ENCODE data around the gene E2F2. TPM values are rescaled to one million over a fixed set of nuclear protein-coding genes. Genes with fewer than 3 reads are reported as not detected.
"Not testable (repeated sequence)": the region's sequence is repeated elsewhere in the genome, so short reads cannot be mapped to it uniquely, and the experiment has no call there.

Gene E2F2
- polyA plus RNA-seq, 4 donors: 4.2 to 6.1 (median 5.0) TPM

- no peak for DNase-seq (ENCODE audit: low read depth in 4 of 4, low spot score in 2 of 4)
Measured at GRCh38 chr1:23527366-23527765, 3.7 kb downstream of the E2F2 start.

DNA sequence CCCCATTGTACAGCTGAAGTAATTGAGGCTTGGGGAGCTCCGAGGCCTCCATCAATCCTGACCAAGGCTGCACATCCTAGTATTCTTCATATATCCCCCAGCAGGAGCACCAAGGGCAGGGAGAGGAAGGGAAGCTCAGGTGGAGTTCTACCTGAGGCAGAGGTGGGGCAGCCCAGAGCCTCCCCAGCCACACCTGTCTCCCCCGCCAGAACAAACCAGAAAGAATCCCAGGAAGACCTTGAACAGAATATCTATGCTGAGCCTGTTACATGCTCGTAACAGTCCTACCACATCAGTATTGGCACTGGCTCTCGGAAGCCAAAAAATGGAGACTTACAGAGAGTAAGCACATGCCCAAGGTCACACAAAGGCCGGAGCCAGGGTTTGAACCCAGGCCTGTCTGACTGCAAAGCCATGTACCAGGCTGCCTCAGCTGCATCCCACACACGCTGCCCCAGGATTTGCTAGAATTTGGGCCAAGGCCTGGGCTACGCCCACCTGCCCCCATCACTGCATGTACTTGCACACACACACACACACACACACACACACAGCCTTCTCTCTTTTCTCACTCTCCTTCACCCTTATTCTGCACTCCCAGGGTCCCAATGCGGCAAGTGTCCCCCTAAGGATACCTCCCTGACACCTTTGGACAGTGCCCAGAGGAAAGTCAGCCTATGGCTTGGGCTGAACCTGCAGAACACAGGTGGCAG is 4.5 kb downstream of the E2F2 start:
- no peak for DNase-seq (ENCODE audit: low read depth in 4 of 4, low spot score in 2 of 4)

GRCh38 chr1:23525558-23526250 is 5.3 kb downstream of the E2F2 start:
- no peak for DNase-seq (ENCODE audit: low read depth in 4 of 4, low spot score in 2 of 4)

DNA sequence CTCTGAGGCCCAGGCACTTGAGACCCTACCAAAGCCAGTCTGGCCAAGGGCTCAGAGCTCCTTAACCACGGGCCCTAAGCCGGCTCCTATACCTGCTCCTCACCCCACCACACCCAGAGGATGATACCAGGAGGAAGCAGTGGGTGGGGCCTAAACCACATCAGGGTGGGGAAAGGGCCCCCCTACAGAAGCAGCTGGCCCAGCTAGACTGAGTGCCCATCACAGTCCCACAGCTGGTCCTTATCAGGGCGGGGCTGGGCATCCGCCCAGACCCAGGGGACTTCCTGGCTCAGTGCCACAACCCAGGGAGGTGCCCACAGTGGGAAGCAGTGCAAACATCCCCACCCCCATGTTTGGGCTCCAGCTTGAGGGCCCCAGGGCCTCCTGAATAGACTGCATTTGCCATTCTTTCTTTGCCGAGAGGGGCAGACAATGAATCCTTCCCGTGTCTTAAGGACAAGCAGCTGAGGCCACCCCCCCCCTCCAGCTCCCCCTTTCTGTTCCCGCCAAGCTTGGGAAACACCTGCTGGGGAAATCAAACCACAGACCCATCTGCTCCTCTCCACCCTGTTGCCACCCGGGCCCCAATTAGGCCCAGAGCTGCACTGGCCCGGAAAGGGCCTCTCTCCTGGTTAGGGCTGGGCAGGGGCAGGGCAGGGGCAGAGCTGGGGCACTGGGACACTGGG is 6.2 kb downstream of the E2F2 start:
- no peak for DNase-seq (ENCODE audit: low read depth in 4 of 4, low spot score in 2 of 4)

DNA sequence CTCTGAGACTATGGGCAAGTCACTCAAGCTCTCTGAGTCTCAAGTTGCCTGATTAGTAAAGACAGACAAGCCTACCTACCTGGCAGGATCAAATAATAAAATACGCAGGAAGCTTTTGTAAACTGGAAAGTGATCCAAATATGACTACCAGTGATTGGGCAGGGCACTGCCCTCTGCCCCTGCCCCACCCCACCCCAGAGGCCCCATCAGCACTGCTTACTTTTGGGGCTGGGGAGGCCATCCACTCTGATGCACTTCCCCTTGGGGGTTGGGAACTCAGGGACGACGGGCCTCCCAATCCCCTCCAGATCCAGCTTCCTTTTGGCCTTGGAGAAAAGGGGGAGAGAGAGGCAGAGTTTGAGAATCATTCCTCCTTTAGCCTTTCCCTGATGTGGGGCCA is 6.9 kb downstream of the E2F2 start:
- DNase-seq (ENCODE audit: low read depth in 4 of 4, low spot score in 2 of 4): no peak

- DNase-seq (ENCODE audit: low read depth in 4 of 4, low spot score in 2 of 4): no peak
Measured at GRCh38 chr1:23522244-23522982, 8.6 kb downstream of the E2F2 start.

DNA sequence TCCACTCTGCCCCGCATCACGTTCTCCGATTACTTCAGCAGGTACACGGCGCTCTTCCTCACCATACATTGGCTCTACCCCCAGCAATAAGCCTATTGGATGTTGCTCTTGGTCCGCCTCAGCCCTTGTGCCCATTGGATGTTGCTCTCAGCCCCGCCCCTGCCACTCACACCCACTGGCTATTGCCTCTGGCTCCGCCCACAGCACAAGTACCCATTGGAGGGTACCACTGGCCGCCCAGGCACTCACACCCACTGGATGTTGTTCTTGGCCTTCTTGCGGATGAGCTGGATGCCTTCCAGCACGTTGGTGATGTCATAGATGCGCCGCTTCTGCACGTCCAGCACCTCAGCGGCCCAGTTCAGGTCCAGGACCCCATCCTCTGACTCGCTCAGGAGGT is 9.4 kb downstream of the E2F2 start:
- DNase-seq (ENCODE audit: low read depth in 4 of 4, low spot score in 2 of 4): no peak

GRCh38 chr1:23517581-23517980 is 13.5 kb downstream of the E2F2 start:
- DNase-seq (ENCODE audit: low read depth in 4 of 4, low spot score in 2 of 4): no peak

GRCh38 chr1:23515905-23516304 is 15.1 kb downstream of the E2F2 start:
- DNase-seq (ENCODE audit: low read depth in 4 of 4, low spot score in 2 of 4): no peak

- DNase-seq (ENCODE audit: low read depth in 4 of 4, low spot score in 2 of 4): no peak
Measured at GRCh38 chr1:23514111-23514679, 16.8 kb downstream of the E2F2 start.

- no peak for DNase-seq (ENCODE audit: low read depth in 4 of 4, low spot score in 2 of 4)
Measured at GRCh38 chr1:23509896-23510295, 21.1 kb downstream of the E2F2 start.

GRCh38 chr1:23506376-23507107 is 24.5 kb downstream of the E2F2 start:
- DNase-seq (ENCODE audit: low read depth in 4 of 4, low spot score in 2 of 4): no peak

DNA sequence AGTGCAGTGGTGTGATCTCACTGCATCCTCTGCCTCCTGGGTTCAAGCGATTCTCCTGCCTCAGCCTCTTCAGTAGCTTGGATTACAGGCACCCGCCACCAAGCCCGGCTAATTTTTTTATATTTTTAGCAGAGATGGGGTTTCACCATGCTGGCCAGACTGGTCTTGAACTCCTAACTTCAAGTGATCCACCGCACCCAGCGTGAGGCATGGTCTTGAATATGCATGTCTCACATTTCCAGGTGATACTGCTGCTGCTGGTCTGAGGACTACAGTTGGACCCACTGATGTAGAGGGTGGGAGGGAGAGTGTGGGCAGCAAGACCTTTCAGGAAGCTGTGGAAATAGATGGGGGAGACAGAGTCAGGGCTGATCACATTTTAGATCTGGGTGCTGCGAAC is 25.2 kb downstream of the E2F2 start:
- DNase-seq (ENCODE audit: low read depth in 4 of 4, low spot score in 2 of 4): no peak

GRCh38 chr1:23504156-23504555 is 26.9 kb downstream of the E2F2 start:
- not testable (repeated sequence) for DNase-seq (ENCODE audit: low read depth in 4 of 4, low spot score in 2 of 4)

GRCh38 chr1:23502951-23503350 is 28.1 kb downstream of the E2F2 start:
- DNase-seq (ENCODE audit: low read depth in 4 of 4, low spot score in 2 of 4): no peak

- no peak for DNase-seq (ENCODE audit: low read depth in 4 of 4, low spot score in 2 of 4)
Measured at GRCh38 chr1:23500466-23500865, 30.6 kb downstream of the E2F2 start.

DNA sequence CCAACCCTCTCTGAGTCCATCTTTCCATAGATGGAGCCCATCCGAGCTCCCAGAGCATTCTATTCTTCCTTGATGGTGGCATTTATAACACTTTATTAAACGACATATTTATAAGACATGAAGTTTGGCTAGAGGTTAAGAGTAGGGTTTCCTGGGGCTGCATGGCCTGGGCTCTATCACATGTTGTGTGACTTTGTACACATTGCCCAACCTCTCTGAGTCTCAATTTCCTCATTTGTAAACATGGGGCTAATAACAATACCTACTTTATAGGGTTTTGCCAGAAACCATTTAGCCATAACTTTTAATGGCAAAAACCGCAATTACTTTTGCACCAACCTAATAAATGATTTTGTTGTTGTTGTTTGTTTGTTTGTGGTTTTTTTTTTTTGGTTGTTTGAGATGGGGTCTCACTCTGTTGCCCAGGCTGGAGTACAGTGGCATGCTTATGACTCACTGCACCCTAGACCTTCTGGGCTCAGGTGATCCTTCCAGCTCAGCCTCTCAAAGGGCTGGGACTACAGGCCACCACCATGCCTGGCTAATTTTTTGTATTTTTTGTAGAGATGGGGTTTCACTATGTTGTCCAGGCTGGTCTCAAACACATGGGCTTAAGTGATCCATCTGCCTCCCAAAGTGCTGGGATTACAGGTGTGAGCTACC is 33.1 kb downstream of the E2F2 start:
- no peak for DNase-seq (ENCODE audit: low read depth in 4 of 4, low spot score in 2 of 4)

DNA sequence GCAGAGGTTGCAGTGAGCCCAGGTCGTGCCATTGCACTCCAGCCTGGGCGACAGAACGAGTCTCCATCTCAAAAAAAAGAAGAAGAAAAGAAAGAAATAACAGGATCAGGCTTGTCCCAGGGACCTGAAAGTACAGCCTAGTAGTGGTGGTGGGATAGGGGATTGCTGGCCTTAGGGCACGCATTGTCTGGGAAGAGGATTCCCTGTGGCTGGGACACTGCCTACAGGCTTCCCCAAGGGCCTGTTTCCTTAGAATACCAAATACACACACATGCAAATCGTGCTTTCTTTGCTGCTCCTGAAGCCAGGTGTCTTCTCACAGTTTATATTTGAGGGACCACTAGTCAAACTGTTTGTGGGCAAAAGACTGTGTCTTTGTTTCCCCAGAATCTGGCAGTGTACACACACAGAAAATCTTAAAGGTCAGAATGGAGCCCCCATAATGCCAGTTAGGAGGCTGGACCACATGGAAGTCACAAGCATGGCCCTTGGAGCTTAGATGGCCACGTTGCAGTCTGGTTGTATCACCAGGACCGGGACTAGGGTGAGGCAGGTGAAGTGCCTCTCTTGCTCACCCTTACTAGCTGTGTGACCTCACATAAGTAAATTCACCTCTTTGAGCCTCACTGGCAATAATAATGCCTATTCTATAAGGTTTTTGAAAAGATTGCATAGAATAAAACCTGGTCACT is 34.4 kb downstream of the E2F2 start:
- DNase-seq (ENCODE audit: low read depth in 4 of 4, low spot score in 2 of 4): no peak

- not testable (repeated sequence) for DNase-seq (ENCODE audit: low read depth in 4 of 4, low spot score in 2 of 4)
Measured at GRCh38 chr1:23494836-23495235, 36.2 kb downstream of the E2F2 start.

Measured in left renal cortex interstitium (tissue), 4 donors.